GM21423 (cell line): ENCODE results near the gene LRRN4.
A peak's percentile ranks its signal among the peaks of the same experiment; 100 is the strongest.
"Not testable (repeated sequence)": the region's sequence is repeated elsewhere in the genome, so short reads cannot be mapped to it uniquely, and the experiment has no call there.

Experiments
- ATAC-seq: cut with Tn5 transposase; IDR thresholded peaks from one replicate; pipeline ENCODE4 v1.9.1; 2021; ENCODE audit warnings: mild to moderate bottlenecking, moderate library complexity; ENCODE audit not compliant: unreplicated experiment

LRRN4 gene

DNA sequence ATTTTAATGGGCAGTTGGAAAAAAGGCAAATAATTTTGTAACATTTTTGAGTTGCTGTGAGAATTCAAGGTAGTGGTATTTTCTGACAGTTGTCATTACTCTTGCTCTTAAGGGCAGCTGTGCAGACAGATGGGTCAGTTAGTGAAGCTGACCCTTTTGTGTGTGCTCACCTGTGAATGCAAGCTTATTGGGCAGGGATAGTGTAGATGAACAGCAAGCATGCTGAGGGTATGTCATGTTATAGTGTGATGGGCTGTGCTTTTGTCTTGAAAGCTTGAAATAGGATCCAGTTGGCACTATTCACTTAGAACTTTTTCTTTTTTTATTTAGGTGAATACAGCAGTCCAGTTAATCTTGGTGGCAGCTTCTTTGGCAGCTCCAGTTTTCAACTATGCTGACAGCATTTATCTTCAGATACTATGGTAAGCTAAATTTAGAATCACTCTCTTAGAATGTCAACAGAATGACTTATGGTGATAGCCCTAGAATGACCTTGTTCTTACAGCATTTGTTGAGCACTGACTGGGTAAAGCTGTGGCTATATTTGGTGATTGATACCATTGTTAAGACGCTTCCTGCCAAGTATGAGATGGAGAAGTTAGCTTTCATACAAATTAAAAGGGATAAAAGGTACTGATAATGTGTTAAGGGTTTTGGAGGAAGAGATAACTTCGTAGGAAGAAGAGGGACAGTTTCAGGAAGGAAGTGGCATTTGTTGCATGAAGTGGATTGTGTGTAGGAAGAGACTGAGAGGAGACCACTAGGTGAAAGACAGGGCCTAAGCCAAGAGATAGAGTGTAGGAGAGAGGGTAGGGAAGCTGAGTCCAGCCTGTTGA is 19.5 kb downstream of the LRRN4 start:
- no peak for ATAC-seq

DNA sequence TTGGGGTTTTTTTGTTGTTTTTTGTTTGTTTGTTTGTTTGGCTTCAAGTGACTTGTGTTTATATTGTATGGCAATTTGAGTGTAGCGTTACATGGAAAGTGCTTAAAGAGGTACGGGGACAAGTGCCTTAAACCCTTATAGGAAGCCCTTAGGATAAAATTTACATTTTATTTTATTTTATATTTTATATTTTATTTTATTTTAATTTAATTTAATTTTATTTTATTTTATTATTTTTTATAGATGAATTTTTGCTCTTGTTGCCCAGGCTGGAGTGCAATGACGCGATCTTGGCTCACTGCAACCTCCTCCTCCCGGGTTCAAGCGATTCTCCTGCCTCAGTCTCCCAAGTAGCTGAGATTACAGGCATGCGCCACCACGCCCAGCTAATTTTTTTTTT is 21.0 kb downstream of the LRRN4 start:
- not testable (repeated sequence) for ATAC-seq

GRCh38 chr20:6030453-6031080 is 23.3 kb downstream of the LRRN4 start:
- ATAC-seq, result no peak

- ATAC-seq, result no peak
These were observed 24.3 kb downstream of the LRRN4 start for GRCh38 chr20:6029538-6029937.

- no peak for ATAC-seq
These were observed 25.0 kb downstream of the LRRN4 start for GRCh38 chr20:6028818-6029217.

DNA sequence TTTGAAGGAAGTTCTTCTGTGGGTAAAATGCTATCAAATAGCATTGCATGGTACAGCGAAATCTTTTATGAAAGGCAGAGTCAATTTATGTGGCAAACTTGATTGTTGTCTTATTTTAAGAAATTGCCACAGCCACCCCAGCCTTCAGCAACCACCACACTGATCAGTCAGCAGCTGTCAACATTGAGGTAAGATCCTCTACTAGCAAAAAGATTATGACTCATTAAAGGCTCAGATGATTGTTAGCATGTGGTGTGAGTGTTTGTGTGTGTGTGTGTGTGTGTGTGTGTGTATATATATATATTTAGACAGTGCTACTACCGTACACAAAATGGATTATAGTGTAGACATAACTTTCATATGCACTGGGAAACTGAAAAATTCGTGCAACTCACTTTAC is 27.8 kb downstream of the LRRN4 start:
- ATAC-seq, result no peak

- no peak for ATAC-seq
These were observed 29.1 kb downstream of the LRRN4 start for GRCh38 chr20:6024768-6025167.

- no peak for ATAC-seq
These were observed 36.0 kb downstream of the LRRN4 start for GRCh38 chr20:6017880-6018279.

GRCh38 chr20:6017467-6017866 is 36.4 kb downstream of the LRRN4 start:
- no peak for ATAC-seq

GRCh38 chr20:6014957-6015356 is 38.9 kb downstream of the LRRN4 start:
- no peak for ATAC-seq

- ATAC-seq, result no peak
These were observed 39.8 kb downstream of the LRRN4 start for GRCh38 chr20:6014017-6014416.

GRCh38 chr20:6012179-6012578 is 41.7 kb downstream of the LRRN4 start:
- no peak for ATAC-seq

GRCh38 chr20:6008254-6008653 is 45.6 kb downstream of the LRRN4 start:
- no peak for ATAC-seq

DNA sequence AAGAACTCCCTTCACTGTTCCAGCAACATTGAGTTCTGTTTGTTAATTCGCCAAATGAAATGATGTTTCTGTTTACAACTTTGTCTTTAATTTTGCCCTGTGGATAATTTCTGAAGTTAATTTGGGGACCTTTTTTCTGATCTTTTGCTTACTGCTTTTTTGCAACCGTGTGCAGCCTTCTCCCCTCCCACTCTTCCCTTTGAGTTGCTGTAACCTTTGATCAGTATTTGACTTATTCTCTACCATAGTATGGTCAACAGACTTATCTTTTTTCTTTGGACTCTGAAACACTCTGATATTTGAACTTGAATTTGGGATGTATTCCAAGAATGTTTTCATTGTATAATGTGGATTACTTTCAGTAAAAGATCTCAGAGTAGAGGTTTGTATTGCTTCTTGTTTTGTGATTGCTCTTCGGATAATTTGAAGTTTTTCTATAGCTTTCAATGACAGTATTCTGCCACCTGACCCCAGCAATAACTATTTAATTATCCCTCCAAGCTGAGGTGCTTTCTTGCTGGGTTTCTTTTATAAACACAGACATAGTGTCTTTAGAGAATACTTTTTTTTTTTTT is 46.2 kb downstream of the LRRN4 start:
- ATAC-seq, result no peak

- ATAC-seq, result no peak
These were observed 46.7 kb downstream of the LRRN4 start for GRCh38 chr20:6007094-6007528.

GRCh38 chr20:6006603-6006949 is 47.3 kb downstream of the LRRN4 start:
- no peak for ATAC-seq

GRCh38 chr20:6000871-6001270 is 53.0 kb downstream of the LRRN4 start:
- no peak for ATAC-seq

DNA sequence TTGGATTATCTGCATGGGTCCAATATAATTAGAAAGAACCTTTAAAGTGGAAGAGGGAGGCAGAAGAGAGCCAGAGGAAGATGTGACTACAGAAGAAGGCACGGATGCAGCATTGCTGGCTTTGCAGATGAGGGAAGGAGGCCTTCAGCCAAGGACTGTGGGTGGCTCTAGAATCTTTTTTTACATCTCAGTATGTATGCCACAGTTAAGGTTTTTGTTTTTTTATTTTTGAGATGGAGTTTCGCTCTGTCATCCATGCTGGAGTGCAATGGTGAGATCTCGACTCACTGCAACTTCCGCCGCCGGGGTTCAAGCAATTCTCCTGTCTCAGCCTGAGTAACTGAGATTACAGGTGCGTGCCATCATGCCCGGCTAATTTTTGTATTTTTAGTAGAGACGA is 54.1 kb downstream of the LRRN4 start:
- no peak for ATAC-seq

DNA sequence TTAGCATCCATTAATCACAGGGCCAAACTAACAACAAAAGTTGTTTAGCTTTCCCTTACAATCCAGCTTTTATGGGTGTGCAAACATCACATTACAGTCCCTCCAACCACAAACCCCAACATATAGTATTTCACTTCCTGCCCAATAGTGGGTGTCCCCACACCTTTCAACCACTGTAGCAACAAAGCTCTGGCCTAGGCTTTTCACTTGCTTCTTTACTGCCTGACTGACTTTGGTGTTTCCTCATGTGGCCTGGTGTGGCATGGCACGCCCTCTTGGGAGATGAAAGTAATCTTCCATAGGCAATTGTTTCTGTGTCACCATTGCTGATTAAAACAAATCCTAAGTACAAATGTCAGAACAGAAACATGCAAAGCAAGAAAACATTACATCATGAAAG is 57.1 kb downstream of the LRRN4 start:
- peak; percentile 92 for ATAC-seq

GRCh38 chr20:5991623-5992441 is 62.0 kb downstream of the LRRN4 start:
- no peak for ATAC-seq

- no peak for ATAC-seq
These were observed 62.9 kb downstream of the LRRN4 start for GRCh38 chr20:5990946-5991345.
